Transverse colon (tissue), 3 donors: Measurements from ENCODE around the gene CCDC81.

Source experiments
- CTCF ChIP-seq, 5 experiments: fragments of 200-600 bp in 3 of 5; fragments of 450-650 bp in 2 of 5; sonication (generic) in 3 of 5; IDR thresholded peaks; 1 replicate in 2 of 5; 2 replicates in 3 of 5; pipeline ENCODE4 v1.5.1; 2016 to 2017; ENCODE audit warnings: antibody characterized with exemption in 5 of 5, inconsistent platforms in 3 of 5, mild to moderate bottlenecking in 2 of 5, moderate library complexity in 1 of 5
- EP300 ChIP-seq: sonication (generic); formaldehyde crosslinking; IDR thresholded peaks from one replicate; pipeline ENCODE4 v1.6.1; 2017; ENCODE audit warnings: antibody characterized with exemption, low read depth
- POLR2A ChIP-seq: fragments of 450-650 bp; IDR thresholded peaks from one replicate; pipeline ENCODE4 v1.6.1; 2016; ENCODE audit warnings: antibody characterized with exemption, mild to moderate bottlenecking, moderate library complexity

- TF ChIP-seq CTCF (IDR thresholded peaks at IDR 0.05): no peak
- no peak for TF ChIP-seq POLR2A
- TF ChIP-seq EP300: no peak
These were observed 47.7 kb downstream of the CCDC81 start for GRCh38 chr11:86422371-86422770.
